ENCODE data around the gene NSMCE3. TPM values are rescaled to one million over a fixed set of nuclear protein-coding genes. Genes with fewer than 3 reads are reported as not detected.
"Not testable (repeated sequence)": the region's sequence is repeated elsewhere in the genome, so short reads cannot be mapped to it uniquely, and the experiment has no call there.

NSMCE3 gene
- total RNA-seq, 1 donor from 2014 or later: 15.9 TPM

- FAIRE-seq; DNase-seq (ENCODE audit: low spot score in 2 of 2): not testable (repeated sequence)
Observed at GRCh38 chr15:29224235-29224986, 45.2 kb downstream of the NSMCE3 start.

- DNase-seq (ENCODE audit: low spot score in 2 of 2) (no peak), FAIRE-seq (no peak)
Observed at GRCh38 chr15:29223640-29224039, 46.0 kb downstream of the NSMCE3 start.

DNA sequence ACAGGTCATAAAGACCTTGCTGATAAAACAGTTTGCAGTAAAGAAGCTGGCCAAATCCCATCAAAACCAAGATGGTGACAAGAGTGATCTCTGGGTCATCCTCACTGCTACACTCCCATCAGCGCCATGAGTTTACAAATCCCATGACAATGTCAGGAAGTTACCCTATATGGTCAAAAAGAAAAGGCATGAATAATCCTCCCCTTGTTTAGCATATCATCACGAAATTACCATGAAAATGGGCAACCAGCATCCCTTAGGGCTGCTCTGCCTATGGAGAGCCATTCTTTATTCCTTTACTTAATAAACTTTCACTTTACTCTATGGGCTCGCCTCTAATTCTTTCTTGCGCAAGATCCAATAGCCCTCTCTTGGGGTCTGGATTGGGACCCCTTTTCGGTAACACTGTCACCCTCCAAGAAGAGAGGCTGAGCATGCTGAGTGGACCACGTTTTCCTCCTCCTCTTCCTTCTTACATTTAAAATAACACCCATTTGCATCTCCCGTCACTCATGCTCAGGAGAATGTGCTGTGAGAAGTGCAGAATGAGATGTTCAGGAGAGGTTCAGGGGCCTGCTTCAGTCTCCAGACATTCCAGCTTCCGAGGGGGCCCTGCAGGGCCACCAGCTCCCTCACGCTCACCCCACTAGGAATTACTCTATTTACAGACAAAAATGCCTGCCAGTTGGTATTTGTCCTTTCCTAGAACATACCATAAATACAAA is 47.3 kb downstream of the NSMCE3 start:
- no peak for FAIRE-seq
- DNase-seq (ENCODE audit: low spot score in 2 of 2): no peak

GRCh38 chr15:29220852-29221251 is 48.8 kb downstream of the NSMCE3 start:
- FAIRE-seq: no peak
- DNase-seq (ENCODE audit: low spot score in 2 of 2): peak in 1 of 2 donors; percentile 46

GRCh38 chr15:29216955-29217354 is 52.7 kb downstream of the NSMCE3 start:
- no peak for FAIRE-seq
- DNase-seq (ENCODE audit: low spot score in 2 of 2): no peak

Small RNA genes lying within 50 kb of the gene (small RNA-seq; reads per million reads assigned to genes)
- not detected for gene RF00201
